ENCODE measurements around the gene MSL3. TPM values are rescaled to one million over a fixed set of nuclear protein-coding genes. Genes with fewer than 3 reads are reported as not detected.

Gene MSL3
- total and polyA plus RNA-seq, 2 of the 8 experiments (the other 6 are each of a cell fraction or from before 2014, with no cell fraction given) = 10.6 to 12.3 TPM

GRCh38 chrX:11728556-11728955 is 29.5 kb upstream of the MSL3 start:
- WGBS, 2 experiments (ENCODE audit: extremely low coverage in 1 of 2, insufficient coverage in 1 of 2, insufficient read length in 1 of 2, insufficient replicate concordance in 2 of 2, low coverage in 1 of 2, low lambda C conversion rate in 2 of 2, missing lambda C conversion rate in 1 of 2) = 69% methylated on average over 2 of the region's 2 CpGs; no CpG with 5 or more reads in 1 of the 2 experiments
- TF ChIP-seq RXRA (IDR thresholded peaks at IDR 0.05; ENCODE audit: insufficient read depth, low read depth, low read length) (no peak), BACH1 (IDR thresholded peaks at IDR 0.05; ENCODE audit: low read length) (no peak), PHF8 (conservative IDR thresholded peaks at IDR 0.05; ENCODE audit: low read depth, low read length) (no peak), EGR1 (IDR thresholded peaks at IDR 0.05; ENCODE audit: borderline replicate concordance, low read depth, low read length) (no peak), E2F6 (IDR thresholded peaks at IDR 0.05) (no peak), BCL11A (IDR thresholded peaks at IDR 0.05; ENCODE audit: low read depth in 2 of 2, low read length in 2 of 2) (no peak), POLR2A (IDR thresholded peaks at IDR 0.05; ENCODE audit: control extremely low read depth in 1 of 2, low read depth in 2 of 2, low read length in 2 of 2) (no peak), RAD21 (IDR thresholded peaks at IDR 0.05 in 1 of 2, conservative IDR thresholded peaks at IDR 0.05 in 1 of 2; ENCODE audit: low read depth in 2 of 2, low read length in 2 of 2) (no peak), FOSL1 (IDR thresholded peaks at IDR 0.05; ENCODE audit: insufficient read depth, low read depth, low read length) (no peak)
- H3K9ac ChIP-seq (replicated peaks in 1 of 4; ENCODE audit: extremely low read depth in 1 of 4, low read depth in 3 of 4, low read length in 3 of 4) = no peak overlapping the region
- H2BK15ac ChIP-seq (ENCODE audit: low read length) = no peak overlapping the region
- H2BK12ac ChIP-seq (ENCODE audit: low read depth, low read length) = no peak overlapping the region
- H3K79me1 ChIP-seq (ENCODE audit: low read depth, low read length) = no peaks in the 10 kb centered on the region
- CTCF ChIA-PET (ENCODE audit: partially characterized antibody) = no interaction called here
- no peak overlapping the region for H4K5ac ChIP-seq (ENCODE audit: insufficient read length, low read depth, low read length)
- no peaks in the 10 kb centered on the region for H3K79me2 ChIP-seq (ENCODE audit: control insufficient read depth in 1 of 2, insufficient read depth in 2 of 2, low read length in 2 of 2)
- POLR2A ChIA-PET (ENCODE audit: partially characterized antibody) = no interaction called here
- H4K91ac ChIP-seq (replicated peaks; ENCODE audit: insufficient read length, low read length) = no peak overlapping the region
- H3K27ac ChIP-seq (ENCODE audit: low read depth, low read length) = no peak overlapping the region
- H4K20me1 ChIP-seq (replicated peaks in 1 of 2; ENCODE audit: control insufficient read depth in 1 of 2, insufficient read depth in 2 of 2, low read length in 2 of 2) = no peaks in the 10 kb centered on the region
- no peak overlapping the region for H3K23ac ChIP-seq (ENCODE audit: insufficient read length)
- H3K4ac ChIP-seq (replicated peaks; ENCODE audit: insufficient read length, low read depth, low read length) = no peak overlapping the region
- no peak overlapping the region for H3K4me2 ChIP-seq (ENCODE audit: insufficient read depth in 1 of 2, low read depth in 2 of 2, low read length in 2 of 2)
- no peaks in the 10 kb centered on the region for H3K9me3 ChIP-seq (ENCODE audit: insufficient read depth in 2 of 2, low read depth in 1 of 2, low read length in 1 of 2)
- no peaks in the 10 kb centered on the region for H3K4me1 ChIP-seq (replicated peaks in 1 of 4; ENCODE audit: control insufficient read depth in 3 of 4, insufficient read depth in 4 of 4, low read length in 3 of 4)
- no peaks in the 10 kb centered on the region for H3K23me2 ChIP-seq (ENCODE audit: low read depth, low read length)
- H3K36me3 ChIP-seq (ENCODE audit: control insufficient read depth in 2 of 4, insufficient read depth in 4 of 4, low read length in 3 of 4) = no peaks in the 10 kb centered on the region
- no peak overlapping the region for H2BK120ac ChIP-seq (replicated peaks; ENCODE audit: low read depth, low read length)
- no peak overlapping the region for H2BK20ac ChIP-seq (ENCODE audit: low read length)
- H3K27me3 ChIP-seq (replicated peaks in 1 of 4; ENCODE audit: control insufficient read depth in 3 of 4, extremely low read depth in 1 of 4, insufficient read depth in 3 of 4, low read length in 3 of 4) = no peaks in the 10 kb centered on the region
- no peak overlapping the region for H3K56ac ChIP-seq (replicated peaks; ENCODE audit: insufficient read length, low read depth, low read length)
- DNase-seq (ENCODE audit: low read depth in 1 of 2, low spot score in 2 of 2) (no peak), FAIRE-seq (no peak)
- no peak overlapping the region for H3K14ac ChIP-seq (ENCODE audit: insufficient read length)
- H4K8ac ChIP-seq (ENCODE audit: extremely low read depth, insufficient read depth, low read length) = no peak overlapping the region
- no peak overlapping the region for H2AFZ ChIP-seq (ENCODE audit: low read length)
- H3K18ac ChIP-seq (ENCODE audit: extremely low read depth, low read length) = no peak overlapping the region
- no peak overlapping the region for H2AK5ac ChIP-seq (ENCODE audit: low read depth, low read length)
- H2BK5ac ChIP-seq (ENCODE audit: low read depth, low read length) = no peak overlapping the region
- no peak overlapping the region for H3K4me3 ChIP-seq (ENCODE audit: extremely low read depth in 1 of 4, insufficient read depth in 2 of 4, low read depth in 3 of 4, low read length in 4 of 4)

All from H1 (cell line).